Endothelial cell of umbilical vein (primary cell): ENCODE data around the gene GSX2. TPM values are rescaled to one million over a fixed set of nuclear protein-coding genes. Genes with fewer than 3 reads are reported as not detected.

Experiments
- BruUV-seq: library from RNA; stranded (reverse); fragments of 400-500 nt; replicated peaks from 2 replicates; lab custom pipeline; 2021; lab: Mats Ljungman, UMichigan
- CTCF ChIA-PET: fragments of 300-600, 350-600 bp; sonication (Branson Sonifier 250); formaldehyde crosslinking; loops from one replicate; lab custom pipeline; 2021; ENCODE audit warnings: antibody characterized with exemption, inconsistent platforms; lab: Charles Lee
- POLR2A ChIA-PET: fragments of 300-600, 350-600 bp; sonication (Branson Sonifier 250); formaldehyde crosslinking; loops from one replicate; lab custom pipeline; 2021; ENCODE audit warnings: antibody characterized with exemption, inconsistent platforms; lab: Charles Lee
- DNase-seq: peaks from one replicate; pipeline ENCODE4 v3.0.0-alpha.2; 2011; ENCODE audit warnings: low read depth, low spot score
- FAIRE-seq: peaks from 2 replicates; lab custom pipeline; 2011; peaks lifted over from hg19 to GRCh38; lab: Jason Lieb, UNC
- H2AFZ ChIP-seq: 2 replicates; pipeline ENCODE4 v1.6.0; 2012; ENCODE audit warnings: low read depth, low read length, control low read depth, inconsistent platforms
- H3K27ac ChIP-seq: 2 replicates; pipeline ENCODE4 v1.5.1; 2011; ENCODE audit warnings: low read depth, mild to moderate bottlenecking, control low read depth, low read length, moderate library complexity; ENCODE audit not compliant: insufficient read depth
- H3K27me3 ChIP-seq, 2 experiments: 2 replicates each; pipeline versions ENCODE4 v1.6.0 to v1.6.1; 2011; ENCODE audit warnings: low read length in 2 of 2, mixed read lengths in 1 of 2; ENCODE audit not compliant: control insufficient read depth in 2 of 2, insufficient read depth in 2 of 2
- H3K36me3 ChIP-seq, 2 experiments: 2 replicates in 1 of 2; 3 replicates in 1 of 2; pipeline ENCODE4 v1.5.1; 2011; ENCODE audit warnings: low read length in 2 of 2, mild to moderate bottlenecking in 1 of 2, moderate library complexity in 1 of 2; ENCODE audit not compliant: control insufficient read depth in 2 of 2, insufficient read depth in 2 of 2; ENCODE audit errors: extremely low read depth in 1 of 2
- H3K4me1 ChIP-seq: 3 replicates; pipeline ENCODE4 v1.5.1; 2011; ENCODE audit warnings: mild to moderate bottlenecking, low read length; ENCODE audit not compliant: control insufficient read depth, insufficient read depth; ENCODE audit errors: extremely low read depth
- H3K4me2 ChIP-seq: 2 replicates; pipeline ENCODE4 v1.6.1; 2011; ENCODE audit warnings: low read length, control low read depth, mixed read lengths; ENCODE audit not compliant: insufficient read depth
- H3K4me3 ChIP-seq, 3 experiments: fragments of 200-600 bp in 1 of 3; sonication (generic), shearing (Covaris generic) in 1 of 3; replicated peaks in 1 of 3; 2 replicates each; pipeline ENCODE4 v1.5.1; 2011 to 2016; ENCODE audit warnings: control low read depth in 3 of 3, low read length in 3 of 3, mild to moderate bottlenecking in 2 of 3, inconsistent platforms in 1 of 3, low read depth in 1 of 3, moderate library complexity in 1 of 3; ENCODE audit not compliant: insufficient read depth in 1 of 3
- H3K79me2 ChIP-seq: 2 replicates; pipeline ENCODE4 v1.6.0; 2012; ENCODE audit warnings: low read length, inconsistent platforms; ENCODE audit not compliant: control insufficient read depth, insufficient read depth
- H3K9ac ChIP-seq: replicated peaks from 2 replicates; pipeline ENCODE3; 2011; ENCODE audit warnings: low read length, control low read depth; ENCODE audit not compliant: insufficient read depth; ENCODE audit errors: extremely low read depth
- H3K9me1 ChIP-seq: replicated peaks from 3 replicates; pipeline ENCODE4 v1.6.0; 2011; ENCODE audit warnings: mild to moderate bottlenecking, low read length; ENCODE audit not compliant: control insufficient read depth, insufficient read depth; ENCODE audit errors: extremely low read depth
- H3K9me3 ChIP-seq: replicated peaks from 2 replicates; pipeline ENCODE4 v1.5.1; 2012; ENCODE audit warnings: low read length, inconsistent platforms; ENCODE audit not compliant: control insufficient read depth, insufficient read depth
- H4K20me1 ChIP-seq: replicated peaks from 2 replicates; pipeline ENCODE3; 2011; ENCODE audit warnings: mild to moderate bottlenecking, low read length; ENCODE audit not compliant: control insufficient read depth, insufficient read depth; ENCODE audit errors: extremely low read depth
- CTCF ChIP-seq, 2 donors: IDR thresholded peaks; 1 replicate in 1 of 2; 2 replicates in 1 of 2; pipeline ENCODE4 v1.5.1; 2011; ENCODE audit warnings: low read length in 2 of 2, mild to moderate bottlenecking in 2 of 2, moderate library complexity in 2 of 2, control low read depth in 1 of 2, inconsistent platforms in 1 of 2, low read depth in 1 of 2; ENCODE audit not compliant: insufficient read depth in 1 of 2; ENCODE audit errors: extremely low read depth in 1 of 2
- EZH2 ChIP-seq: IDR thresholded peaks from 2 replicates; pipeline ENCODE4 v1.6.1; 2012; ENCODE audit warnings: borderline replicate concordance, low read depth, mild to moderate bottlenecking, moderate library complexity, low read length, inconsistent platforms; ENCODE audit not compliant: severe bottlenecking
- FOS ChIP-seq: IDR thresholded peaks from 2 replicates; pipeline ENCODE4 v1.6.1; 2011; ENCODE audit warnings: mild to moderate bottlenecking, low read length, moderate library complexity, borderline replicate concordance; ENCODE audit not compliant: insufficient read depth
- GATA2 ChIP-seq: IDR thresholded peaks from 2 replicates; pipeline ENCODE4 v1.7.0; 2011; ENCODE audit warnings: low read depth, mild to moderate bottlenecking, moderate library complexity, mixed read lengths, low read length; ENCODE audit not compliant: insufficient read length, insufficient read depth
- MAX ChIP-seq: IDR thresholded peaks from 2 replicates; pipeline ENCODE4 v1.6.1; 2011; ENCODE audit not compliant: insufficient read depth, insufficient read length
- POLR2A ChIP-seq: IDR thresholded peaks from 2 replicates; pipeline ENCODE4 v1.6.1; 2012; ENCODE audit warnings: low read depth, mild to moderate bottlenecking, control low read depth, low read length
- POLR2AphosphoS5 ChIP-seq: IDR thresholded peaks from 2 replicates; pipeline ENCODE4 v1.6.1; 2012; ENCODE audit warnings: low read depth, mild to moderate bottlenecking, control low read depth, low read length, moderate library complexity; ENCODE audit not compliant: insufficient read depth
- dilution Hi-C: fragments of 300-500 bp; cut with MboI; formaldehyde crosslinking; loops from one replicate; pipeline ENCODE4 v1.15.0; 2019; ENCODE audit warnings: low sequenced_read_pairs; ENCODE audit not compliant: extremely low pct_ligation_motif_present
- intact Hi-C: fragments of 100-400 bp; cut with micrococcal nuclease; formaldehyde crosslinking; loops from one replicate; pipeline ENCODE4 v1.10.0; 2022
- polyA plus RNA-seq, 4 experiments: library from polyadenylated mRNA; depleted of rRNA in 3 of 4; stranded (reverse) in 3 of 4; unstranded in 1 of 4; fragments of >200 nt; gene quantifications; 2 replicates each; pipeline versions ENCODE4 v1.2.1 to v1.2.3, GENCODE V29; 2011 to 2012; ENCODE audit warnings: missing spikeins in 1 of 4
- total RNA-seq: library from RNA; stranded (reverse); gene quantifications from 2 replicates; pipeline ENCODE4 v1.2.3, GENCODE V29; 2021

GSX2 gene
- total and polyA plus RNA-seq, 2 donors (not counting 3 experiments of a cell fraction or from before 2014, with no cell fraction given) = not detected

- H3K27me3 ChIP-seq = no peaks in the 10 kb centered on the region
- no peak overlapping the region for H2AFZ ChIP-seq
- POLR2A ChIA-PET = no interaction called here
- no peaks in the 10 kb centered on the region for H3K9me3 ChIP-seq
- H3K79me2 ChIP-seq = peaks cover 99% of the 10 kb centered on the region
- no peak for FAIRE-seq
- CTCF ChIA-PET = interaction anchor here (1.0 to 3.8 kb wide), 2 partner anchors 125 to 147 kb away, joined by 3 to 18 read pairs; no protein-coding TSS in a partner anchor
- intact Hi-C loops (no loop called here), dilution Hi-C loops (no loop called here)
- H3K9me1 ChIP-seq = peaks cover 6% of the 10 kb centered on the region
- peaks cover 47% of the 10 kb centered on the region for H4K20me1 ChIP-seq
- no peak overlapping the region for H3K9ac ChIP-seq
- no peak for DNase-seq
- H3K36me3 ChIP-seq = peaks cover 0 to 3% of the 10 kb centered on the region in 2 experiments
- H3K4me2 ChIP-seq = no peak overlapping the region
- TF ChIP-seq EZH2 (no peak), MAX (no peak)
- no peak overlapping the region for H3K27ac ChIP-seq
- peaks cover 41% of the 10 kb centered on the region for H3K4me1 ChIP-seq
- no TSS peak for BruUV-seq
- no peak overlapping the region for H3K4me3 ChIP-seq
Measured at GRCh38 chr4:54055494-54055893, 44.5 kb upstream of the GSX2 start.

GRCh38 chr4:54056360-54056759 is 43.6 kb upstream of the GSX2 start:
- BruUV-seq = no TSS peak
- peaks cover 0 to 3% of the 10 kb centered on the region in 2 experiments for H3K36me3 ChIP-seq
- no peaks in the 10 kb centered on the region for H3K9me3 ChIP-seq
- no peak overlapping the region for H3K4me3 ChIP-seq
- TF ChIP-seq POLR2A (no peak), FOS (no peak), POLR2AphosphoS5 (no peak), GATA2 (no peak), CTCF (IDR thresholded peaks at IDR 0.05; ENCODE audit: extremely low read depth in 1 of 2, insufficient read depth in 1 of 2, low read depth in 1 of 2, low read length in 2 of 2) (no peak)
- peaks cover 99% of the 10 kb centered on the region for H3K79me2 ChIP-seq
- intact Hi-C loops (no loop called here), dilution Hi-C loops (no loop called here)
- DNase-seq (no peak), FAIRE-seq (no peak)
- H3K27ac ChIP-seq = no peak overlapping the region
- no peak overlapping the region for H3K4me2 ChIP-seq
- no peak overlapping the region for H2AFZ ChIP-seq
- peaks cover 41% of the 10 kb centered on the region for H3K4me1 ChIP-seq
- H3K9ac ChIP-seq = no peak overlapping the region
- CTCF ChIA-PET = interaction anchor here (0.9 to 3.8 kb wide), 8 partner anchors 10 to 162 kb away, joined by 3 to 18 read pairs (median 4); no protein-coding TSS in a partner anchor
- no peaks in the 10 kb centered on the region for H3K27me3 ChIP-seq
- H4K20me1 ChIP-seq = peaks cover 44% of the 10 kb centered on the region
- POLR2A ChIA-PET = no interaction called here
- H3K9me1 ChIP-seq = peaks cover 3% of the 10 kb centered on the region
